ENCODE results near the gene RUVBL2.
"Not testable (repeated sequence)": the region's sequence is repeated elsewhere in the genome, so short reads cannot be mapped to it uniquely, and the experiment has no call there.

- TF ChIP-seq EZH2 (IDR thresholded peaks at IDR 0.05; ENCODE audit: borderline replicate concordance, low read depth, low read length, severe bottlenecking); CTCF (IDR thresholded peaks at IDR 0.05; ENCODE audit: extremely low read depth in 1 of 2, insufficient read depth in 1 of 2, low read depth in 1 of 2, low read length in 2 of 2); POLR2A (IDR thresholded peaks at IDR 0.05; ENCODE audit: low read depth, low read length); POLR2AphosphoS5 (IDR thresholded peaks at IDR 0.05; ENCODE audit: insufficient read depth, low read depth, low read length); MAX (IDR thresholded peaks at IDR 0.05; ENCODE audit: insufficient read depth, insufficient read length); MYC (IDR thresholded peaks at IDR 0.05; ENCODE audit: low read depth, low read length); JUN (IDR thresholded peaks at IDR 0.05; ENCODE audit: borderline replicate concordance, insufficient read depth, insufficient read length, low read depth): not testable (repeated sequence)
Observed at GRCh38 chr19:49018388-49019241, 24.9 kb downstream of the RUVBL2 start.
